HL-60 (cell line): ENCODE measurements around the gene SYT6.

Experiments
- DNase-seq, 2 experiments: peaks; one replicate each; pipeline ENCODE4 v3.0.0-alpha.2; 2010 to 2020; ENCODE audit warnings: low read depth in 1 of 2, low spot score in 1 of 2
- H3K27ac ChIP-seq: fragments of 250-450 bp; sonication (Bioruptor Pico); replicated peaks from 2 replicates; pipeline ENCODE4 v1.5.1; 2020; ENCODE audit warnings: mild to moderate bottlenecking, moderate library complexity
- H3K27me3 ChIP-seq: fragments of 250-450 bp; sonication (Bioruptor Pico); 2 replicates; pipeline ENCODE4 v1.5.1; 2021; ENCODE audit warnings: mild to moderate bottlenecking, moderate library complexity; ENCODE audit not compliant: insufficient read depth, poor library complexity, severe bottlenecking
- H3K4me3 ChIP-seq: replicated peaks from 2 replicates; pipeline ENCODE4 v1.5.1; 2011; ENCODE audit warnings: mild to moderate bottlenecking, control low read depth, low read length; ENCODE audit not compliant: insufficient read depth
- GABPA ChIP-seq: IDR thresholded peaks from 2 replicates; pipeline ENCODE4 v1.6.1; 2012; ENCODE audit warnings: low read depth
- POLR2AphosphoS5 ChIP-seq: IDR thresholded peaks from 2 replicates; pipeline ENCODE4 v1.6.1; 2012; ENCODE audit warnings: low read depth
- REST ChIP-seq: IDR thresholded peaks from 2 replicates; pipeline ENCODE4 v1.6.1; 2012; ENCODE audit warnings: low read depth; ENCODE audit not compliant: insufficient replicate concordance
- SPI1 ChIP-seq: IDR thresholded peaks from 2 replicates; pipeline ENCODE4 v1.6.1; 2012; ENCODE audit warnings: low read depth, mild to moderate bottlenecking, borderline replicate concordance
- TF ChIP-seq, protein P1 (sequence below): IDR thresholded peaks from one replicate; pipeline ENCODE4 v1.5.1; 2011; ENCODE audit warnings: low read length, control low read depth, inconsistent platforms; ENCODE audit not compliant: insufficient read depth

SYT6 gene

GRCh38 chr1:114149211-114149610 is 4.5 kb downstream of the SYT6 start:
- H3K4me3 ChIP-seq, result no peak overlapping the region
- peaks cover 34% of the 10 kb centered on the region for H3K27me3 ChIP-seq
- no peak for DNase-seq
- no peak for TF ChIP-seq GABPA
- no peak for TF ChIP-seq REST
- no peak for TF ChIP-seq POLR2AphosphoS5
- TF ChIP-seq, protein P1, sequence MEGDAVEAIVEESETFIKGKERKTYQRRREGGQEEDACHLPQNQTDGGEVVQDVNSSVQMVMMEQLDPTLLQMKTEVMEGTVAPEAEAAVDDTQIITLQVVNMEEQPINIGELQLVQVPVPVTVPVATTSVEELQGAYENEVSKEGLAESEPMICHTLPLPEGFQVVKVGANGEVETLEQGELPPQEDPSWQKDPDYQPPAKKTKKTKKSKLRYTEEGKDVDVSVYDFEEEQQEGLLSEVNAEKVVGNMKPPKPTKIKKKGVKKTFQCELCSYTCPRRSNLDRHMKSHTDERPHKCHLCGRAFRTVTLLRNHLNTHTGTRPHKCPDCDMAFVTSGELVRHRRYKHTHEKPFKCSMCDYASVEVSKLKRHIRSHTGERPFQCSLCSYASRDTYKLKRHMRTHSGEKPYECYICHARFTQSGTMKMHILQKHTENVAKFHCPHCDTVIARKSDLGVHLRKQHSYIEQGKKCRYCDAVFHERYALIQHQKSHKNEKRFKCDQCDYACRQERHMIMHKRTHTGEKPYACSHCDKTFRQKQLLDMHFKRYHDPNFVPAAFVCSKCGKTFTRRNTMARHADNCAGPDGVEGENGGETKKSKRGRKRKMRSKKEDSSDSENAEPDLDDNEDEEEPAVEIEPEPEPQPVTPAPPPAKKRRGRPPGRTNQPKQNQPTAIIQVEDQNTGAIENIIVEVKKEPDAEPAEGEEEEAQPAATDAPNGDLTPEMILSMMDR, result no peak
- H3K27ac ChIP-seq, result no peak overlapping the region

- TF ChIP-seq, protein P1, result no peak
- no peak for TF ChIP-seq GABPA
- TF ChIP-seq SPI1, result no peak
- no peak for TF ChIP-seq REST
- no peak for TF ChIP-seq POLR2AphosphoS5
- peaks cover 5% of the 10 kb centered on the region for H3K27me3 ChIP-seq
- DNase-seq, result no peak
- H3K4me3 ChIP-seq, result no peak overlapping the region
- H3K27ac ChIP-seq, result no peak overlapping the region
These were observed 8.0 kb downstream of the SYT6 start for GRCh38 chr1:114145504-114146151.

DNA sequence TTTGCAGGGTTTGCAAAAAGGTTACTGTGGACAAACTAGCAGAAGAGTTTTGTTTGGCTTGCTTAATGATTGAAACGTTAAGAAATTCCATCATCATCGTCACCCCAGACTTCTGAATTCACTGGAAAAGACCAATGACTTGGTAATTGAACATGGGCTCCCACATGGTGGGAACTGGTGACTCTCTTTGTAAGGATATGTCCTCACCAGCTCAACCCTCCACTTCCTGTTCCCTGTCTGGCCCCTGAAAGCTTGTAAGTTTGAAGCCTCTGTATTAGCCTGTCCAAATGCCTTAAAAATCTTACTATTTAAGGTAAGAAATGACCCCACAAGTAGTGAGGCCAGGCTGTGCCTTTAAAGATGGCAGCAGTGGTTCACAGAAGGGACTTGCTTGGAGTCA is 9.7 kb downstream of the SYT6 start:
- H3K27me3 ChIP-seq, result no peaks in the 10 kb centered on the region
- no peak for DNase-seq
- no peak overlapping the region for H3K27ac ChIP-seq
- TF ChIP-seq SPI1, result no peak
- no peak for TF ChIP-seq GABPA
- TF ChIP-seq REST, result no peak
- no peak for TF ChIP-seq POLR2AphosphoS5
- TF ChIP-seq, protein P1, result no peak
- no peak overlapping the region for H3K4me3 ChIP-seq
